NCI-H748 (cell line): Measurements from ENCODE around the gene SLC6A3.
A peak's percentile ranks its signal among the peaks of the same experiment; 100 is the strongest.
"Not testable (repeated sequence)": the region's sequence is repeated elsewhere in the genome, so short reads cannot be mapped to it uniquely, and the experiment has no call there.

Experiments
- DNase-seq: peaks from one replicate; lab custom pipeline; 2025; ENCODE audit not compliant: unreplicated experiment; lab: John Stamatoyannopoulos, UW

Gene SLC6A3

DNA sequence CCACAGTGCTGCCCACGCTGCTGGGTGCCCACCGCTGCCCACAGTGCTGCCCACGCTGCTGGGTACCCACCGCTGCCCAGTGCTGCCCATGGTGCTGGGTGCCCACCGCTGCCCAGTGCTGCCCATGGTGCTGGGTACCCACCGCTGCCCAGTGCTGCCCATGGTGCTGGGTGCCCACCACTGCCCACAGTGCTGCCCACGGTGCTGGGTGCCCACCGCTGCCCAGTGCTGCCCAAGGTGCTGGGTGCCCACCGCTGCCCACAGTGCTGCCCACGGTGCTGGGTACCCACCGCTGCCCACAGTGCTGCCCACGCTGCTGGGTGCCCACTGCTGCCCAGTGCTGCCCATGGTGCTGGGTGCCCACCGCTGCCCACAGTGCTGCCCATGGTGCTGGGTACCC, 22.7 kb downstream of the SLC6A3 start:
- not testable (repeated sequence) for DNase-seq

DNA sequence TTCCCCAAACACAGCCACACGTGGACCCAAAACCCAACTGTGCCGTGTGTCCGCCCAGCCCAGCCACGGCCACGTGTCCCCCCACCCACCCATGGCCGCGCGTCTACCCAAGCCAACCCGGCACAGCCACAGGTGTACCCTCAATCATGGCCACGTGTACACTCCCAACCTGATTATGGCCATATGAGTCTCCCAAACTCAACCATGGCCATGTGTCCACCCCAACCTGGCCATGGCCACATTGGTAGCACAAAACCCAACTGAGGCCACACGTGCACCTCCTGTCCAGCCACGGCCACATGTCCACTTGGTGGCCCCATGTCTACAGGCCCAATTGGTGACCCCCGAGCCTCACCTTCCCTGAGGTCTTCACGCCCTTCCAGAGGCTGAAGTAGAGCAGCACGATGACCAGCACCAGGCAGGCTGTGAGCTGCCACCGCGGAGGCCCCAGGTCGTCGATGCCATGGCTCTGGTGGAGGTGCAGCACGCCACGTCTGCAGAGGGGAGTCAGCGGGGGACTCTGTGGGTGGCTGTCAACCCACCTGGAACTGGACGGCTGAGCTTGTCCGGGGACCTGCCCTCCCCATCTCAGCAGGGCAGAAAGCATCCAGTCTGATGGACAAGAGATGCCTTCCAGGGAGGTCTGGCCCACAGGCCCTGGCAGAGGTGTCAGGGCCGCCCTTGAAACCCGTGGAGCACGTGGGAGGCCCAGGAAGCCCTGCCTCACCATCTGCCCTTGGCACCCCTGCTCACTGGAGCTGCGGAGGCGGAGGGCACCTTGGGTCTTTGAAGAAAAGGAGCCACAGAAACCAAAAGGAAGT, 23.5 kb downstream of the SLC6A3 start:
- DNase-seq: no peak

DNA sequence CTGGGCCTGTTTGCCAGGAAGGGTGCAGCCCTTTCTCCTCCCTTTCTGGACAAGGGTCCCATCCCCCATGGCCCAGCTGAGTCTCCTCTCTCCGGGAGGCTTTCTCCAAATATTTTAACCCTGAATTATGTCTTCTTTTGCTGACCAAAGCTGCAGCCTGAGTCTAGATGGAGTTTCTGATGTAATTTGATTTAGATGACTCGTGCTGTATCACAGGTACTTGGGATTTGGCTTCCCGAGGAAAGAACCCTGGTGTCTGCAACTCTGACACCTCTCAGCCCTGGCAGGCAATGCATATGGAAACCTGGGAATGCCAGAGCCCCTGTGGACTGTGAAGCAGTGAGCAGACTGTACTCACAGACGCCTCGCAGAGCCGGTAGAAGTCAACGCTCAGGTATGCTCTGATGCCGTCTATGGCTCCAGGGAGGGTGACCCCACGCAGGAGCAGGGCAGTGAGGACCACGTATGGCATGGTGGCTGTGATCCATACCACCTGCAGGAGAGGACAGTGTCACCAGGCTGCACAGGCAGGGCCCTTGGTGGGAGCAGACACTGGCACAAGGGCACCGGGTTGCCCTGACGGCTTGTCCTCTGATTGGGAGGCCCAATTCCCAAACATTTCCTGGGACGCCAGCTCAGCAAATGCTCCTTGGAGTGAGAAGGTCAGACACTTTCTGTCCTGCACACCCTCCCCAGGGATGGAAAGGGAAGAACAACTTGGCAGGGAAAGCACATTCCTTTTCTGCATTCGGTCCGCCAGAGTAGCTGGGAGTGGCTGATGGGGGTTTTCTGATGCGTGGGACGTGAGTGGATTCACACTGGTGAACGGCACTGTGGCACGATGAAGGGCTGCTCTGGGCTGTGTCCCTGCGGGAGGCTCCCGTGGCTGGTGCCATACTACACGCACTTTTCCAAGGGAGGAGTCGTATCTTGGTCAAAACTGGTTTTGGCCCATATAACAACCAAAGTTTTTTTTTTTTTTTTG, 24.7 kb downstream of the SLC6A3 start:
- no peak for DNase-seq

DNA sequence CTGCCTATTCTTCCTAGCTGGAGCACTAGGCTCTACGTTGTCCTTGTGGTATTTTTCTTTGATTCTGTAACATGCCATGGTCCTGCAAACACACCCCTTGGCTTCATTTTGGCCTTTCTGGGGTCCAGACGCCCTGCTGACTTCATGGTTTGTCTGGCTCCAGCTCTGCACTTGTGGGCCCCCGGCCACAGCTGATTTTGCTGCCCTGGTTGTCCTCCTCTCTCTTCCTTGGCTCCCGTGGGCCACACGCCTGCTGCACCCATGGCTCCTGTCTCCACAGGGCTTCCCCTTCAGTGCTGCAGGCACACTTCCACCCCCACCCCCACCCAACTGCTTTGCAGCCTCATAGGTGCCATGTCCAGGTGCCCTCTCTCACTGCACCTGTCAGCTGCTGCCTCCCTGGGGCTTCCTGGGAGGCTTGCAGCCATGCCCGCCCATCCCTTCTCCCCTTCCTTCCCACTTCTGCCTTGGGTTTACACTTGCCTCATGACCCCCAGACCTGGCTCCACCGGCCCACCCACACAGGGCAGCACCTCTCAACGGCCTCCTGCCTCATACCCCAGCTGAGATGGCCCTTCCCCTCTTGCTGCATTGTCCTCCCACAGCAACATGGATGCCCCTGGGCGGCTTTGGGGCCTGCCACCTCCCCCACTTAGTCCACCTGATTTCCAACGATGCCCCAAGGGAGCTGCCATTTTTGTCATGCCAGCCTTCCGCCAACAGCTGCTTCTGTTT, 25.6 kb downstream of the SLC6A3 start:
- no peak for DNase-seq

DNA sequence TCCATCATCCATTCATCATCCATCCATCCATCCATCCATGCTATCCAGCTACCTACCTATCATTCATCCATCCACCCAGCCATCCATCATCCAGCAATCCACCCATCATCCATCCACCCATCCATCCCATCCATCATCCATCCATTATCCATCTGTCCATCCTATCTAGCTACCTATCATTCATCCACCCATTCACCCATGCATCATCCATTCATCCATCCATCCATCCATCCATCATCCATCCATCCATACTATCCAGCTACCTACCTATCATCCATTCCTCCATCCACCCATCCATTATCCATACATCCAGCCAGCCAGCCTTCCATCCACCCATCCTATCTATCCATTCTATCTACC, 26.3 kb downstream of the SLC6A3 start:
- no peak for DNase-seq

DNA sequence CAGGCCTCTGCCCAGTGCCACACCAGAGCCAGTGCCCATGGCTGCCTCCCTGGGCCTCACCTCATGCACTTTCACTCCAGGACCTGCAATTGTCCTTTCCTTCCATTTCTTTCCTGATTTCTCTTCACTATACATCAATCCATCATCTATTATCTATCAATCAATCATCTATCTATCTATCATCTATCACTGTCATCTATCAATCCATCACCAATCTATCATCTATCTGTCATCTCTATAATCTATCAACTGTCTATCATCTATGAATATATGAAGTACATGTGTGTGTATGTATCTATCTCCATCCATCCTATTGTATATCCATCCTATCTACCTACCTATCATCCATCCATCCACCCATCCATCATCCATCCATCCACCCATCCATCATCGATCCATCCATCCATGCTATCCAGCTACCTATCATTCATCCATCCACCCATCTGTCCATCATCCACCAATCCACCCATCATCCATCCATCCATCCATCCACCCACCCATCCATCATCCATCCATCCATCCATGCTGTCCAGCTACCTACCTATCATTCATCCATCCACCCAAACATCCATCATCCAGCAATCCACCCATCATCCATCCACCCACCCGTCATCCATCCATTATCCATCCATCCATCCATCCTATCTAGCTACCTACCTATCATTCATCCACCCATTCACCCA, 26.9 kb downstream of the SLC6A3 start:
- DNase-seq: no peak

DNA sequence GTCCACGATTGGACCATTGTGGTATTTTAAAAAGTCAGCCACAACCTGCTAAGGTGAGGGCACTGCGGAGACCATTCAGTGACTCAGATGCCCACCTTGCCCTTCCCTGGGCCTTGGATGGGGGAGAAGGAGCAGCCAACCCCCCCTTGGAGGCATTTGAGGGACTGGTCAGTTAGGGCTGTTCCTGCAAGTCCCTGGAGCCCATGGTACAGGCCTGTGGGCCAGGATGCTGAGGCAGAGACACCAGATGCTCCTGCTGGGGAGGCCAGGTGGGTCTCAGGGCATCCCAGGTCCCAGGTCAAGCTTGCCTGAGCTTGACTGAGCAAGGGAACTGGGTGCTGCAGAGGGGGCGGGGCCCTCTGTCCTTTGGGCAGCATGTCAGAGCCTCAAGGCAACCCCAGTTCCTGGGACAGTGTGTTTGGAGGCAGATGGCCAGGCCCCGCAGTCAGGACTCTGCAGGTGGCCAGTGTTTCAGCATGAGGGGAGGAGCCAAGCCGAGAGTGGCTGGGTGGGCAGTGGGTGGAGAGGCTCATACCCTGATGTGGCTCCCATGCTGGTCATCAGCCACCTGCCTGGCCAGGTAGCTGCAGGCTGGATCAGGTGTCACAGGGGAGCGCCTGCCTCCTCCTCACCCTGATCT, 27.5 kb downstream of the SLC6A3 start:
- DNase-seq: no peak

DNA sequence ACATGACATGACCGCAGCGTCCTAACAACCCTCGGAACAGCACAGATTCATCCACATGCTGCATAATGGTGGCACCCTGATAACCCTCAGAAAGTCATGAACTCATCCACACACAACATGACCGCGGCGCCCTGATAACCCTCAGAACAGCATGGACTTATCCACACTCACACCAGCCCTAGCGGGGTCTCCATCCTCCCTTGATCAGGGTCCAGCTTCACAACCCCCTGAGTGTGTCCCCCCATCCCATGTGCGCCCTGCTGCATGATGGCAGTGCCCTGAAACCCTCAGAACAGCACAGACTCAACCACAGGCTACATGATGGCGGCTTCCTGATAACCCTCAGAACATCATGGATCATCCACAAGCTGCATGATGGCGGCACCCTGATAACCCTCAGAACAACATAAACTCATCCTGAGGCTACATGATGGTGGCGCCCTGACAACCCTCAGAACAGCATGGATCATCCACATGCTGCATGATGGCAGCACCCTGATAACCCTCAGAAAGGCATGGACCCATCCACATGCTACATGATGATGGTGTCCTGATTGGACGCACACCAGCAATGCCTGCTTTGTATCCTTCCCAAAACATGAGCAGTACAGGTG, 28.3 kb downstream of the SLC6A3 start:
- DNase-seq: no peak

DNA sequence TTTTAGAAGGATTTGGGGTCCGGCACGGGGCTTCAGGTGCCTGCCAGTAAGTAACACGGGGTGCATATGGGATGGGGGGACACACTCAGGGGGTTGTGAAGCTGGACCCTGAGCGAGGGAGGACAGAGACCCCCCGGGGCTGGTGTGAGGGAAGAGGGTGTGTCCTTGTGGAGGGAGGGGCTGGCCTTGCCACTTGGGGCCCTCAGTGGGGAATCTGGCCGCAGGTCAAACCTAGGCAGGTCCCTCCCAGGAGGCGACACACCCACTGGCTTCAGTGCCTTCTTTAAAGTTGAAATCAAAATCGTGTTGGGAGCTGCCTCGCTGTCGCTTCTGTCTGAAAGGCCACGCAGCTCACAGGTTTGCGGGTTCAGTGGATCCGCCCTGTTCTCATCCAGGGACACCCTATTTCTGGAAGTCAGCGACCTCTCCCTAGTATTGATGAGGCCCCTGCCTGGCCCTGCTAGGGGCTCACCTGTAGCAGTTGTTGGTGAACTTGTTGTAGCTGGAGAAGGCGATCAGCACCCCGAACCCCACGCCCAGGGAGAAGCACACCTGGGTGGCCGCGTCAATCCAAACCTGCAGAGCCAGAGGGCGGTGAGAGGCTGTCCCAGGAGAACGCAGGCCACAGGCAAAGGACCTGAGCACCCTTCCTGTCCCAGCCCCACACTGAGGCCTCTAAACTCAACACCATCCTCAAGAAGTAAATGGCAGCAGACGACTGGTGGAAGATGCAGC, 29.4 kb downstream of the SLC6A3 start:
- DNase-seq: no peak

DNA sequence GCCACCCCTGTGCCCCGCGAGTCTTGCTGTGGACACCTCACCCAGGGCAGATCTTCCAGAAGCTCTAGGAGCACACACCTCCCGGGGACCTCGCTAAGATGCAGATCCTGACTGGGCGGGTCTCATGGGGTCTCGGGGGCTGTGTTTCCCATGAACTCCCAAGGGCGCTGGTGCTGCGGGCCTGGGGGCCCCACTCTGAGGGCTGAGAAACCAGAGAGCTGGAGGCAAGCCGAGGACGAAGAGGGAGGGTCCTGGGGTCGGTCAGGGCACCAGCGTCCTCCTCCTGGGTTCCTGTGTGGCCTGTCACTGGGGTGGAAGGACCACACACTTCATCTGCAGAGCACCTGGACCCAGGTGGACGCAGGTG, 30.2 kb downstream of the SLC6A3 start:
- DNase-seq: no peak

DNA sequence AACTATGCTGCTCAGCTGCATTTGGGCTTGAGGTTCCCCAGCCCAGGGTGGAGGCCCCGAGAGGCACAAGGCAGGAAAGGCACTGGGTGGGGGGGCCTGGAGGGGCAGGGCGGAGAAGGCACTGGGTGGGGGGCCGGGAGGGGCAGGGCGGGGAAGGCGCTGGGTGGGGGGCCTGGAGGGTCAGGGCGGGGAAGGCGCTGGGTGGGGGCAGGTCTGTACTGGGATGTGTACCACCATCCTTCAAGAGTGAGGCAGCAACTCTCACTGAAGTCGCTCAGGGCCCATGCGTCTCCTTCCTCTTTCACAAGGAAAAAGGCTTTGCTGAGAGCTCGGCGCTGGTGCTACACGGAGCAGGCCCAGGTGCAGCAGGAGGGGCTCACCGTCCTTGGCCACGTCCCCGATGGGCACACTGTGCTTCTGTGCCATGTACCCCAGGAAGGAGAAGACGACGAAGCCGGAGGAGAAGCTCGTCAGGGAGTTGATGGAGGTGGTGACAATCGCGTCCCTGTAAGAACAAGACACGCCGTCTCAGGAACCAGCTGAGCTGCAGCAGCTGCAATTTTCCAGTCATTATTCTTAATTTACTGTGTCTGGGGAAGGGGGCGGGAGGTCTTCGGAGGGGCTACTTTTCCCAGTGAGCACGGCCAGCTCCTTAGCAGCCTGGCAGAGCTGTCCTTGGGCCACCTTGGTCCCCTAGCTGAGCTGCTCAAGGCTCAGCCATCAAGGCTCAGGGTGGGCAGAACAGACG, 30.8 kb downstream of the SLC6A3 start:
- DNase-seq: peak; percentile 35

DNA sequence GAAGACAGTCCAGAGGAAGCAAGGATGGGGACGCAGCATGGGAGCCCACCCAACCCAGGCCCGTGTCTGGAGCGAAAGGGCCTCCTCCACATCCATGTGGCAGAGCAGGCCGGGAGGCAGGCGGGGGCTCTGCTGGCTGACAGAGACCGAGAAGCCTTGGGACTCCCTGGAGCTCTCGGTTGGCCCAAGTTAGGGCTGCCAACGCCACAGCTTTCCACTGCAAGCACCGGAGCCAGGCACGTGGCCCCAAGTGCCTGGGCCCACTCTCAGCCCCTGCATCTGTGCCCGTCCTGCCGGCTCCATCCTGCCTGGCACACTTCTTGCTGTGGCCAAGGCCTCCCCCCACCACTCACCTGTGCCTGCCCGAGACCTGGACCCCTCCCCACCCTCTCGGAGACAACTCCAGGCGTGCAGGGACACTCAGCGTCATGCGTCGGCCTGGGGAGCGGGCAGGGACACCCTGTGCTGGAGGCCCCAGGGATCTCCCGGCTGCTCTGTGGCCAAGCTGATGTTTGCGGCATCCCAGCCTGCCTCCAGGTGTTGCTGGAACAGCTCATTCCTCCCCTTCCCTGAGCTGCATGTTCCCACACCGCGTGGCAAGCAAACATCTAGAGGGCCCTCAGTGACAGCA, 31.5 kb downstream of the SLC6A3 start:
- DNase-seq: no peak

DNA sequence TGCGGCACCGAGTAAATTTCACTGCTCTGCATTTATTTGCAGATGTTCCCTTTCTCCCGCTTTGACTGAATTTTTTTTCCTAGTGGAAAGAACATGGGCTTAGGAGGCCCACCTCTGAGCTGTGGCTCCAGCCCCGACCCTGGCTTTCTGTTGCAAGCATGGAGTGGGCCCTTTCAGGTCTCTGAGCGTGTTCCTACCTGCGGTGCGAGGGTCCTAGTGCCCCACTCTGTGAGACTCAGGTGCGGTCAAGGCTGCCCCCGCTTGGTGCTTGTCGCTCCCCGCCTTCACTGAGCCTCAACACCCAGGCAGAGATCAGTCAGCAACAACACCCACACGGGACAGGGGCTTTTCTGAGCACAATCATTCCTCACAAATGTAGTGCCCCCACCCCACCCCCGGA, 32.0 kb downstream of the SLC6A3 start:
- no peak for DNase-seq

DNA sequence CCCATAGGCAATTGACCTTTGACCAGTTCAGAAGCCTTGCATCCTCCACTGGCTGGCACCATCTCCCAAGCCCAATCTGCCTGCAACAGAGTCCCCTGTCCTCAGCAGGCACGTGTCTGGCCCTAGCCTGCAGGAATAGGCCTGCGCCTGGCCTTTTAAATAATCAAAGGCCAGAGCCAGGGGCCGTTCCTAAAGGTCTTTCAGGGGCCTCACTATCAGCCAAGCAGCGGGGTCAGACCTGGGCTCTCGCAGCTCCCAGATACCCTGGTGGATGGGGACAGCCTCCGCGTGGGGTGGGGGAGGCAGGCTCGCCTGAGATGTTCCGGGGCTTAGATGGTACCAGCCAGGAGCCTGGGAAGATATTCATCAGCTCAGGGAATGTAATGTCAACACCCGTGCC, 32.6 kb downstream of the SLC6A3 start:
- no peak for DNase-seq

DNA sequence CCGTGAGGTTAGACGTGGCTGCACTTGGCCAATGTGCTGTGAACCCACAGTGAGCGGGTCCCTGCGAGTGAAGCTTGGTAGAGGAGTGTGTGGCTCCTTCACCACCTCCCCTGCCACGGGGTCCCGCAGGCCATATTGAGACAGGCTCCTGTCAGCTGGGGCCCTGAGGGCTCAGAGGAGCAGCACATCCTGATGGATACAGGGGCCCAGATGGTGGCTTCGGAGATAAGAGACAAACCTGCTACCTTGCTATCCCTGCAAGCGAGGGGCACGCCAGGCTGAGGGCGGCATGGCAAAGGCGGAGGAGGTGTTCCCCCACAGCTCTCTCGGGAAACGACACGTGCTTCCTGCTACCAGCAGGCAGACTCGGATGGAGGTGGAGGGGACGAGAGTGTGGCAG, 33.1 kb downstream of the SLC6A3 start:
- no peak for DNase-seq

DNA sequence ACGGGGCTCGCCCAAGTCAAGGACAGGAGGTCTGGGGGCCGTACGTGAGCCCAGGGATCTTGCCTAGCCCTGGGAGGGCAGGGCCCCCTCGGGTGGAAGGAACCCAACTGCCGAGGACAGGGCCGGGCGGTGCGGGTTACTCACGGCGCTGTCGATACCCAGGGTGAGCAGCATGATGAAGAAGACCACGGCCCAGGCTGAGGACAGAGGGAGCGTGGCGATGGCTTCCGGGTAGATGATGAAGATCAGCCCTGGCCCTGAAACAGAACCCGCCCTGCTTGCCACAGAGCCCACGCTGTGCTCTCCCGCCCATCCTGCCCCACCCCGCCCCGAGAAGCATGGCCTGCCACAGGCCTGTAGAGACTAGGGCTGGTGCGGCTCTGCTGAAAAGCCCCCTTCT, 34.1 kb downstream of the SLC6A3 start:
- DNase-seq: no peak

DNA sequence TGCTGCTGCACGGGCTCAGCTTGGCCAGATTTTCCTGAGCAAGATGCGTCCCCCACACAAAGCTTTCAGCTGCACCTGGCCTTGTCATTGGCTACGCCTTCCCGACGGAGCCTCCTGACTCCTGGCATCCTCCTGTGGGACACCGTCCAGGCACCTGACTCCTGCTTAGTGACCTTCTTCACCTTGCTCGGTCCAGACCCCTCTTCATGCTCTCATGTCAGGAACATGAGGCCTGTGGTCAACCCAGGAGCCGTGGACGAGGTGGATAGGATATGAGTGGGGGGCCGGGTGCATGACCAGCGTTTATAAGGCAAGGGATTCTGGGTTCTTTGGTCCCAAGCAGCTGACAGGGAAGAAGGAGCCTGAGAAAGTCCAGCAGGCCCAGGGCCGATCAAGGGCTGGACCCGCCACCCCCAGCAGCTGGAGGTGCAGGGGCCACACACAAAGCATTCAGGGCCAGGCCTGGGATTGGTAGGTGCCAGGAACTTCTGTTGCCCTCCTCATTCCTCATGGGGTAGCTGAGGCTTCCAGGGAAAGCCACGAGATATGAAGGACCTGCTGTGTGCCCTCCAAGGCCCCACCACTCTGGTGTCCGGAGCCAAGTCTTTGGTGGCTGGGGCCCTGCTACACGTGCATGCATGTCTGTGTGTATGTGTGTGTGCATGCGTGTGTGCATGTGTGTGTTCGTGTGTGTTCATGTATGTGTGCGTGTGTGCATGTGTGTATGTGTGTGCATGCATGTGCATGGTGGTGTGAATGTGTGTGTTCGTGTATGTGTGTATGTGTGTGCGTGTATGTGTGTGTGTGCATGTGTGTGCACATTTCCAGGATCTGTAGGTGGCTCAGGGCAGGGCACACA, 34.9 kb downstream of the SLC6A3 start:
- no peak for DNase-seq
